ENCODE results near the gene AVPR2.

The AVPR2 gene

GRCh38 chrX:153874366-153875125 is 29.9 kb upstream of the AVPR2 start:
- DNase-seq (no peak), ATAC-seq (ENCODE audit: insufficient read depth, low read depth) (no peak)
- Histone ChIP-seq H3K27me3 (ENCODE audit: insufficient read depth, low read length, poor library complexity) (no peaks in the 10 kb centered on the region), H3K79me2 (ENCODE audit: insufficient read depth, low read length) (no peaks in the 10 kb centered on the region), H2AFZ (ENCODE audit: low read depth, low read length) (no peak overlapping the region), H3K4me2 (ENCODE audit: insufficient read depth, low read length) (no peak overlapping the region), H3K4me1 (ENCODE audit: insufficient read depth, low read length) (no peaks in the 10 kb centered on the region; the same call in 1 of the 2 replicates), H4K20me1 (ENCODE audit: insufficient read depth, low read length) (peaks cover 14% of the 10 kb centered on the region), H3K4me3 (ENCODE audit: low read depth in 1 of 2, low read length in 2 of 2) (no peak overlapping the region), H3K9me3 (ENCODE audit: insufficient read depth, low read length, severe bottlenecking) (no peaks in the 10 kb centered on the region), H3K36me3 (ENCODE audit: insufficient read depth, low read length) (no peaks in the 10 kb centered on the region), H3K9ac (ENCODE audit: low read depth, low read length) (no peak overlapping the region), H3K27ac (ENCODE audit: low read length) (no peak overlapping the region)
- no peak for TF ChIP-seq CTCF (IDR thresholded peaks at IDR 0.05; ENCODE audit: borderline replicate concordance, extremely low read depth, low read length, poor library complexity, severe bottlenecking)
- TF ChIP-seq EZH2 (IDR thresholded peaks at IDR 0.05; ENCODE audit: borderline replicate concordance, low read depth, low read length, severe bottlenecking) = no peak

GRCh38 chrX:153875391-153876111 is 28.9 kb upstream of the AVPR2 start:
- no peaks in the 10 kb centered on the region for H3K79me2 ChIP-seq (ENCODE audit: insufficient read depth, low read length)
- no peak overlapping the region for H3K4me2 ChIP-seq (ENCODE audit: insufficient read depth, low read length)
- no peaks in the 10 kb centered on the region for H3K9me3 ChIP-seq (ENCODE audit: insufficient read depth, low read length, severe bottlenecking)
- DNase-seq (peak; percentile 77), ATAC-seq (ENCODE audit: insufficient read depth, low read depth) (peak; percentile 86)
- H2AFZ ChIP-seq (ENCODE audit: low read depth, low read length) = no peak overlapping the region
- H3K9ac ChIP-seq (ENCODE audit: low read depth, low read length) = no peak overlapping the region
- no peak overlapping the region for H3K27ac ChIP-seq (ENCODE audit: low read length)
- H3K4me1 ChIP-seq (ENCODE audit: insufficient read depth, low read length) = no peaks in the 10 kb centered on the region; the same call in 1 of the 2 replicates
- H3K27me3 ChIP-seq (ENCODE audit: insufficient read depth, low read length, poor library complexity) = no peaks in the 10 kb centered on the region
- no peaks in the 10 kb centered on the region for H3K36me3 ChIP-seq (ENCODE audit: insufficient read depth, low read length)
- TF ChIP-seq CTCF (IDR thresholded peaks at IDR 0.05; ENCODE audit: borderline replicate concordance, extremely low read depth, low read length, poor library complexity, severe bottlenecking) = no peak
- no peak for TF ChIP-seq EZH2 (IDR thresholded peaks at IDR 0.05; ENCODE audit: borderline replicate concordance, low read depth, low read length, severe bottlenecking)
- no peak overlapping the region for H3K4me3 ChIP-seq (ENCODE audit: low read depth in 1 of 2, low read length in 2 of 2)
- peaks cover 14% of the 10 kb centered on the region for H4K20me1 ChIP-seq (ENCODE audit: insufficient read depth, low read length)

GRCh38 chrX:153876112-153876491 is 28.4 kb upstream of the AVPR2 start:
- H2AFZ ChIP-seq (ENCODE audit: low read depth, low read length) = no peak overlapping the region
- no peaks in the 10 kb centered on the region for H3K27me3 ChIP-seq (ENCODE audit: insufficient read depth, low read length, poor library complexity)
- no peaks in the 10 kb centered on the region for H3K9me3 ChIP-seq (ENCODE audit: insufficient read depth, low read length, severe bottlenecking)
- H3K27ac ChIP-seq (ENCODE audit: low read length) = no peak overlapping the region
- H3K4me3 ChIP-seq (ENCODE audit: low read depth in 1 of 2, low read length in 2 of 2) = no peak overlapping the region
- no peak for TF ChIP-seq EZH2 (IDR thresholded peaks at IDR 0.05; ENCODE audit: borderline replicate concordance, low read depth, low read length, severe bottlenecking)
- no peak for TF ChIP-seq CTCF (IDR thresholded peaks at IDR 0.05; ENCODE audit: borderline replicate concordance, extremely low read depth, low read length, poor library complexity, severe bottlenecking)
- no peaks in the 10 kb centered on the region for H3K79me2 ChIP-seq (ENCODE audit: insufficient read depth, low read length)
- no peaks in the 10 kb centered on the region for H3K36me3 ChIP-seq (ENCODE audit: insufficient read depth, low read length)
- H4K20me1 ChIP-seq (ENCODE audit: insufficient read depth, low read length) = peaks cover 14% of the 10 kb centered on the region
- DNase-seq (no peak), ATAC-seq (ENCODE audit: insufficient read depth, low read depth) (no peak)
- H3K4me2 ChIP-seq (ENCODE audit: insufficient read depth, low read length) = no peak overlapping the region
- H3K4me1 ChIP-seq (ENCODE audit: insufficient read depth, low read length) = no peaks in the 10 kb centered on the region; the same call in 1 of the 2 replicates
- no peak overlapping the region for H3K9ac ChIP-seq (ENCODE audit: low read depth, low read length)

All from DND-41 (cell line).